SK-N-MC (cell line): ENCODE measurements around the gene SKOR1.

Source experiments
- EZH2 ChIP-seq: fragments of 200-600 bp; sonication (generic); IDR thresholded peaks from one replicate; pipeline ENCODE4 v1.6.1; 2017; ENCODE audit warnings: antibody characterized with exemption
- FOXP2 ChIP-seq: optimal IDR thresholded peaks from 2 replicates; pipeline ENCODE3; 2011; ENCODE audit warnings: mild to moderate bottlenecking, moderate library complexity; ENCODE audit not compliant: insufficient read depth; ENCODE audit errors: extremely low read length, control extremely low read depth
- POLR2AphosphoS5 ChIP-seq: IDR thresholded peaks from 2 replicates; pipeline ENCODE4 v1.6.1; 2012; ENCODE audit warnings: mild to moderate bottlenecking, low read depth, low read length, borderline replicate concordance

DNA sequence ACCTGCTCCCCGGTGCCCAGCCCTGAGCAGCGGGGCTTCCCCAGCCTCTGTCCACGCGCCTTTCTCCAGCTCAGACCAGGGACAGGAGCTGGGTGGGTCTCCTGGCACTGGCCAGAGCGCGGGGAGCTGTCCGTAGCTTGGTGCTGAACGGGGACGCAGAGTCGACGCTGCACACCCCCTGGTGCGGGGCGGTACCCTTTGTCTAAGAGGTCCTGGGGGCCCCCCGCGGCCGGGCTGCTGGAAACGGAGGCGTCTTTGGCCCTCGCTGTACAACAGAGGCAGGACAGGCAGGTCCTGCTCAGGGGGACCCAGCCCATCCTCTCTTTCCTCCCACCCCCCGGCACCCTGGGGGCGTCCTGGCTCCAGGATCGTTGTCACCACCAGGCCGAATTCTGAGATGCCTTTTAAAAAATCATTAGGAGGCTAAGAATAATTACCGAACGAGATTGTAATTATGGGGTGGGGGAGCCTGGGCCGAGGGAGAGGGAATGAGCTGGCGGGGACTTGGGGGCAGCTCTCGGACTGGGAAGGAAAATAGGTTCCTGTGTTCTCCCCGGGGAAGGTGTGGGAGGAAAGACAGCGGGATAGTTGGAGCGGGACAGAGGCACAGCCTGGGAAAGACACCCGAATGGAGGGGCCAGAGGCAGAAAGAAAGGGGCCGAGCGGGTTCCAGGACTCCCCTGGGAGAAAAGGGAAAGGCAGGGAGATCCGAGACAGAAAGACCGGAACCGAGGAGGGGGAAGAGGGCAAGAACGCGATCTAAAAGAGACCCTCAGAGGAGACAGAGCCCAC, 4.1 kb upstream of the SKOR1 start:
- TF ChIP-seq POLR2AphosphoS5: no peak
- no peak for TF ChIP-seq EZH2
- TF ChIP-seq FOXP2: no peak
